Tibial nerve (tissue), 4 donors: ENCODE measurements around the gene SMYD3. TPM values are rescaled to one million over a fixed set of nuclear protein-coding genes. Genes with fewer than 3 reads are reported as not detected.
A peak's percentile ranks its signal among the peaks of the same experiment; 100 is the strongest.

ENCODE experiments used
- DNase-seq, 2 donors: peaks; one replicate each; pipeline ENCODE4 v3.0.0-alpha.2; 2019; ENCODE audit warnings: low spot score in 2 of 2
- H3K27ac ChIP-seq, 4 donors: fragments of 200-600 bp; sonication (generic) in 3 of 4; one replicate each; pipeline ENCODE4 v1.5.1; 2017 to 2019; ENCODE audit warnings: mild to moderate bottlenecking in 1 of 4
- H3K27me3 ChIP-seq, 2 donors: fragments of 200-600 bp; sonication (generic) in 1 of 2; one replicate each; pipeline versions ENCODE4 v1.5.1 to v1.6.0; 2017 to 2019
- H3K36me3 ChIP-seq, 3 donors: fragments of 200-600 bp; sonication (generic); one replicate each; pipeline ENCODE4 v1.5.1; 2018 to 2019
- H3K4me1 ChIP-seq, 4 donors: fragments of 200-600 bp; sonication (generic) in 3 of 4; one replicate each; pipeline ENCODE4 v1.5.1; 2017 to 2019
- H3K4me3 ChIP-seq, 4 donors: fragments of 200-600 bp; sonication (generic) in 3 of 4; one replicate each; pipeline ENCODE4 v1.5.1; 2017 to 2019; ENCODE audit warnings: mild to moderate bottlenecking in 1 of 4, moderate library complexity in 1 of 4
- H3K9me3 ChIP-seq, 4 donors: fragments of 200-600 bp; sonication (generic) in 3 of 4; one replicate each; pipeline ENCODE4 v1.5.1; 2017 to 2019
- EP300 ChIP-seq, 2 donors: sonication (generic); formaldehyde crosslinking; IDR thresholded peaks; one replicate each; pipeline ENCODE4 v1.6.1; 2017; ENCODE audit warnings: antibody characterized with exemption in 2 of 2, mild to moderate bottlenecking in 1 of 2
- POLR2A ChIP-seq, 2 donors: fragments of 450-650 bp; IDR thresholded peaks; one replicate each; pipeline ENCODE4 v1.6.1; 2017; ENCODE audit warnings: antibody characterized with exemption in 2 of 2, mild to moderate bottlenecking in 2 of 2, moderate library complexity in 2 of 2
- WGBS, 2 donors: methylation state at CpG; one replicate each; pipeline ENCODE4 v1.1.5; 2018; 5-methylcytosine and 5-hydroxymethylcytosine counted together
- total RNA-seq, 4 donors: library from RNA; depleted of rRNA; stranded (reverse); fragments of >200 nt; gene quantifications; one replicate each; pipeline ENCODE4 v1.1.0, GENCODE V29; 2016
- TF ChIP-seq, protein P1 (sequence below), 5 experiments: fragments of 200-600 bp in 3 of 5; fragments of 450-650 bp in 2 of 5; sonication (generic) in 3 of 5; IDR thresholded peaks; one replicate each; pipeline ENCODE4 v1.5.1; 2016 to 2019; ENCODE audit warnings: antibody characterized with exemption in 5 of 5, mild to moderate bottlenecking in 3 of 5, moderate library complexity in 2 of 5

The SMYD3 gene
- total RNA-seq, 4 donors from 2014 or later, result 22.2 to 30.3 (median 27.0) TPM

DNA sequence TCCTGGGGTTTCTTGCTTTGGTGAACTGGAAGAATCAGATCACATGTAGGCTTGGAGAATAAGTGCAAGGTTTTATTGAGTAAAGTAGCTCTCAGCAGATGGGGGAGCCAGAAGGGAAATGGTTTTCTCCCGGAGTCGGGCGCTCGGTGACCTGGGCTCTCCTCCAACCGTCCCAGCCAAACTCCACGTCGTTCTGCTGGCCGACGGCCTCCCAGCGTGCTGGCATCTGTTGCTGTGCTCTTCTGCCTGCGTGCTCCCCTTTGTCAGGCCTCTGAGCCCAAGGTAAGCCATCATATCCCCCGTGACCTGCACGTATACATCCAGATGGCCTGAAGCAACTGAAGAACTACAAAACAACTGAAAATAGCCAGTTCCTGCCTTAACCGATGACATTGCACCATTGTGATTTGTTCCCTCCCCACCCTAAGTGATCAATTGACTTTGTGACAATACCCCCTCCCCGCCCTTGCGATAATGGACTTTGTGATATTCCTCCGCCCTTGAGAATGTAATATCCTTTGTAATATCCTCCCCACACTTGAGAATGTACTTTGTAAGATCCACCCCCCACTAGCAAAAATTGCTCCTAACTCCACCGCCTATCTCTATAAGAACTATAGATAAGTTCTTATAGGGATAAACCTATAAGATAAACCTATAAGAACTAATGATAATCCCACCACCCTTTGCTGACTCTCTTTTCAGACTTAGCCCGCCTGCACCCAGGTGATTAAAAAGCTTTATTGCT, 88.3 kb downstream of the SMYD3 start:
- H3K4me1 ChIP-seq, result no peaks in the 10 kb centered on the region
- WGBS, 2 donors, result 93 to 95% methylated on average over 18 to 19 of the region's 19 CpGs
- H3K9me3 ChIP-seq, result peaks cover 0 to 4% (median 0%) of the 10 kb centered on the region in 4 donors
- H3K36me3 ChIP-seq, result peaks cover 0 to 10% (median 0%) of the 10 kb centered on the region in 3 donors
- no peak for TF ChIP-seq POLR2A (IDR thresholded peaks at IDR 0.05)
- no peak for TF ChIP-seq EP300 (IDR thresholded peaks at IDR 0.05)
- H3K4me3 ChIP-seq, result no peak overlapping the region
- no peak overlapping the region for H3K27ac ChIP-seq
- H3K27me3 ChIP-seq, result no peaks in the 10 kb centered on the region
- no peak for DNase-seq

GRCh38 chr1:246417813-246418564, 89.1 kb downstream of the SMYD3 start:
- H3K27ac ChIP-seq, result no peak overlapping the region
- H3K36me3 ChIP-seq, result peaks cover 0 to 10% (median 0%) of the 10 kb centered on the region in 3 donors
- DNase-seq, result no peak
- H3K9me3 ChIP-seq, result peaks cover 0 to 4% (median 0%) of the 10 kb centered on the region in 4 donors
- WGBS, 2 donors, result 86 to 91% methylated on average over 6 of the region's 6 CpGs
- TF ChIP-seq POLR2A (IDR thresholded peaks at IDR 0.05), result no peak
- TF ChIP-seq EP300 (IDR thresholded peaks at IDR 0.05), result no peak
- TF ChIP-seq, protein P1, sequence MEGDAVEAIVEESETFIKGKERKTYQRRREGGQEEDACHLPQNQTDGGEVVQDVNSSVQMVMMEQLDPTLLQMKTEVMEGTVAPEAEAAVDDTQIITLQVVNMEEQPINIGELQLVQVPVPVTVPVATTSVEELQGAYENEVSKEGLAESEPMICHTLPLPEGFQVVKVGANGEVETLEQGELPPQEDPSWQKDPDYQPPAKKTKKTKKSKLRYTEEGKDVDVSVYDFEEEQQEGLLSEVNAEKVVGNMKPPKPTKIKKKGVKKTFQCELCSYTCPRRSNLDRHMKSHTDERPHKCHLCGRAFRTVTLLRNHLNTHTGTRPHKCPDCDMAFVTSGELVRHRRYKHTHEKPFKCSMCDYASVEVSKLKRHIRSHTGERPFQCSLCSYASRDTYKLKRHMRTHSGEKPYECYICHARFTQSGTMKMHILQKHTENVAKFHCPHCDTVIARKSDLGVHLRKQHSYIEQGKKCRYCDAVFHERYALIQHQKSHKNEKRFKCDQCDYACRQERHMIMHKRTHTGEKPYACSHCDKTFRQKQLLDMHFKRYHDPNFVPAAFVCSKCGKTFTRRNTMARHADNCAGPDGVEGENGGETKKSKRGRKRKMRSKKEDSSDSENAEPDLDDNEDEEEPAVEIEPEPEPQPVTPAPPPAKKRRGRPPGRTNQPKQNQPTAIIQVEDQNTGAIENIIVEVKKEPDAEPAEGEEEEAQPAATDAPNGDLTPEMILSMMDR (IDR thresholded peaks at IDR 0.05), result no peak
- H3K27me3 ChIP-seq, result no peaks in the 10 kb centered on the region
- H3K4me3 ChIP-seq, result no peak overlapping the region
- no peaks in the 10 kb centered on the region for H3K4me1 ChIP-seq

DNA sequence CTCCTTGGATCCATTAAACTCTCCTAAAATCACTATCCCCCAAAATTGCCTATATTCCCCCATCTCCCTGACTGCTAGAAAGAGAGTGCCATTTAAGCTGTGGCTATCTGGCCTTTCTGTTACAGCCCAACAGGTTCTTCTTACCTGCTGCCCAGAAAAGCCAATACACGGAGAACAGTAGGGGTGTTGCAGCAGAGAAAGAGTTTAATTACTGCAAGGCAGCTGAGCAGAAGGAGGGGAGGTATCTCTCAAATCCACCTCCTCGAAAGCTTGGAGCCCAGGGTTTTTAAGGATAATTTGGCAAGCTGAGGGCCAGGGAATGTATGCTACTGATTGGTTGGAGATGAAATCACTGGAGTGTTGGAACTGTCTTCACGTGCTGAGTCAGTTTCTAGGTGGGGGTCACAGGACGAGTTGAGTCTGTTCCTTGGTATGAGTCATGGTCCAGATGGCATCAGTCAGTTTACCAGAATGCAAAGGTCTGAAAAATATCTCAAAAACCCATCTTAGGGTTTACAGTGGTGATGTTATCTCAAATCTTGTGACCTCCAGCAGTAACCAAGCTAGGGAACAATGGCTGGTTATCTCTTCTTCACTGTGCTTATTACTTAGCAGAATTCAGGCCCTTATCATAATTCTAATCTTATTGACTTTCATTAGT, 89.8 kb downstream of the SMYD3 start:
- no peaks in the 10 kb centered on the region for H3K4me1 ChIP-seq
- no peak for DNase-seq
- H3K4me3 ChIP-seq, result no peak overlapping the region
- peaks cover 0 to 10% (median 0%) of the 10 kb centered on the region in 3 donors for H3K36me3 ChIP-seq
- H3K27ac ChIP-seq, result peak overlapping the region in 1 of 4 donors; percentile 46
- no peaks in the 10 kb centered on the region for H3K27me3 ChIP-seq
- peaks cover 0 to 4% (median 0%) of the 10 kb centered on the region in 4 donors for H3K9me3 ChIP-seq
- no peak for TF ChIP-seq EP300 (IDR thresholded peaks at IDR 0.05)
- TF ChIP-seq POLR2A (IDR thresholded peaks at IDR 0.05), result no peak
- TF ChIP-seq, protein P1 (IDR thresholded peaks at IDR 0.05), result no peak
- WGBS, 2 donors, result 71 to 86% methylated on average over 4 of the region's 4 CpGs

DNA sequence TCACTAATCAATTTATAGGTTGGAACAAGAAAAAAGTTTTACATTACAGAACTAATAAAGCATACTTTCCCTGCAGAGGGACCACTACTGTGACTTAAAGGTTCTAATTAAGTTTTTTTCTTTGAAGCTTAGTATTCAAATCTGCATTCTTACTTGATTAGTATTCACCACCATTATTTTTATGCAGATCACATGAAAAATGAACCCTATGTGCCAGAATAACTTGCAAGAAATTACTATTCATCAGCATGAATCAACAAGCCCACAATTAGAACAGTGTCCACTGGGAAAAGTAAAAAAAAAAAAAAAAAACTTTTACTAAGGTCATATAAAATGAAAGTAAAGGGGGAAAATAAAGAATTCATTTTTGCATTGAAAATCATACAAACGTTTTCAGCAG, 90.8 kb downstream of the SMYD3 start:
- H3K4me3 ChIP-seq, result no peak overlapping the region
- H3K9me3 ChIP-seq, result peaks cover 0 to 4% (median 0%) of the 10 kb centered on the region in 4 donors
- no peak overlapping the region for H3K27ac ChIP-seq
- TF ChIP-seq EP300 (IDR thresholded peaks at IDR 0.05), result no peak
- no peak for TF ChIP-seq POLR2A (IDR thresholded peaks at IDR 0.05)
- TF ChIP-seq, protein P1 (IDR thresholded peaks at IDR 0.05), result no peak
- no peaks in the 10 kb centered on the region for H3K27me3 ChIP-seq
- no peaks in the 10 kb centered on the region for H3K4me1 ChIP-seq
- 37 to 42% methylated on average over 1 of the region's 1 CpG for WGBS, 2 donors
- DNase-seq, result no peak
- H3K36me3 ChIP-seq, result peaks cover 0 to 10% (median 0%) of the 10 kb centered on the region in 3 donors

DNA sequence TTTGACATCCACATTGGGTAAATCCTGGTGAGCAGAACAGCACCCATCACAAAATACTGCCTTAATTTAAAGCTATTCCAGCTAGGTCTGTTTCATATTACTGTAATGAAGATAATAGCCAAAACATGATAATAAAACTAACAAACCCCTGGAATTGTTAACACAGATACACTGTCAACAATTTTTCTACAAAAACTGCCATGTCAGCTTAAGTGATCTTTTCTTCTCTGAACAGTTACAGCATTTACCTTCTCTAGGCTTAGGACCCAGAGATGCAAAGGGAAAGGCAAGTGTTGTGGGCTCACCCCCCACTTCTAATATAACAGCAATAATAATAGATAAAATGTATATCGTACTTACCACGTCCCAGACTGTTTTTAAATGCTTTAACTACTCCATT, 92.1 kb downstream of the SMYD3 start:
- H3K9me3 ChIP-seq, result peaks cover 0 to 4% (median 0%) of the 10 kb centered on the region in 4 donors
- H3K27ac ChIP-seq, result no peak overlapping the region
- H3K4me1 ChIP-seq, result no peaks in the 10 kb centered on the region
- H3K27me3 ChIP-seq, result no peaks in the 10 kb centered on the region
- peaks cover 0 to 10% (median 0%) of the 10 kb centered on the region in 3 donors for H3K36me3 ChIP-seq
- WGBS, 2 donors, result 96 to 97% methylated on average over 2 of the region's 2 CpGs
- no peak for DNase-seq
- no peak overlapping the region for H3K4me3 ChIP-seq
- TF ChIP-seq, protein P1 (IDR thresholded peaks at IDR 0.05), result no peak
- TF ChIP-seq POLR2A (IDR thresholded peaks at IDR 0.05), result no peak
- no peak for TF ChIP-seq EP300 (IDR thresholded peaks at IDR 0.05)
